HG02840 (cell line): Measurements from ENCODE around the gene SYF2.
"Not testable (repeated sequence)": the region's sequence is repeated elsewhere in the genome, so short reads cannot be mapped to it uniquely, and the experiment has no call there.

Source experiments
- ATAC-seq: cut with Tn5 transposase; IDR thresholded peaks from one replicate; pipeline ENCODE4 v1.9.1; 2021; ENCODE audit warnings: mild to moderate bottlenecking, moderate library complexity, moderate number of reproducible peaks; ENCODE audit not compliant: unreplicated experiment, low FRiP score

SYF2 gene

GRCh38 chr1:25209516-25209915 is 22.8 kb downstream of the SYF2 start:
- ATAC-seq = no peak

GRCh38 chr1:25208561-25209222 is 23.6 kb downstream of the SYF2 start:
- ATAC-seq = no peak

GRCh38 chr1:25208092-25208491 is 24.2 kb downstream of the SYF2 start:
- ATAC-seq = no peak

- no peak for ATAC-seq
These were observed 26.1 kb downstream of the SYF2 start for GRCh38 chr1:25206201-25206600.

- no peak for ATAC-seq
These were observed 26.5 kb downstream of the SYF2 start for GRCh38 chr1:25205786-25206185.

GRCh38 chr1:25204797-25205480 is 27.4 kb downstream of the SYF2 start:
- ATAC-seq = no peak

- ATAC-seq = no peak
These were observed 31.3 kb downstream of the SYF2 start for GRCh38 chr1:25201006-25201405.

- ATAC-seq = no peak
These were observed 32.3 kb downstream of the SYF2 start for GRCh38 chr1:25199819-25200620.

- ATAC-seq = no peak
These were observed 33.5 kb downstream of the SYF2 start for GRCh38 chr1:25198663-25199252.

- no peak for ATAC-seq
These were observed 34.2 kb downstream of the SYF2 start for GRCh38 chr1:25197982-25198662.

- no peak for ATAC-seq
These were observed 34.9 kb downstream of the SYF2 start for GRCh38 chr1:25197235-25197975.

- no peak for ATAC-seq
These were observed 35.5 kb downstream of the SYF2 start for GRCh38 chr1:25196830-25197229.

GRCh38 chr1:25195835-25196234 is 36.5 kb downstream of the SYF2 start:
- ATAC-seq = no peak

- no peak for ATAC-seq
These were observed 37.7 kb downstream of the SYF2 start for GRCh38 chr1:25194572-25195020.

- ATAC-seq = no peak
These were observed 38.2 kb downstream of the SYF2 start for GRCh38 chr1:25194054-25194453.

- no peak for ATAC-seq
These were observed 39.1 kb downstream of the SYF2 start for GRCh38 chr1:25193229-25193628.

- no peak for ATAC-seq
These were observed 40.1 kb downstream of the SYF2 start for GRCh38 chr1:25192154-25192553.

GRCh38 chr1:25190260-25190659 is 42.0 kb downstream of the SYF2 start:
- no peak for ATAC-seq

- not testable (repeated sequence) for ATAC-seq
These were observed 44.4 kb downstream of the SYF2 start for GRCh38 chr1:25187904-25188303.

GRCh38 chr1:25187077-25187476 is 45.2 kb downstream of the SYF2 start:
- no peak for ATAC-seq
